Natural killer cell treated with Interleukin-12 subunit alpha and Interleukin-12 subunit beta and Interleukin-15 and Interleukin-18, amount 100 ng/mL, for 72 hours (primary cell): ENCODE measurements around the gene CALM3. TPM values are rescaled to one million over a fixed set of nuclear protein-coding genes. Genes with fewer than 3 reads are reported as not detected.
"Not testable (repeated sequence)": the region's sequence is repeated elsewhere in the genome, so short reads cannot be mapped to it uniquely, and the experiment has no call there.

ENCODE experiments used
- ATAC-seq, 2 donors: fragments of 150-1000 bp; cut with Tn5 transposase in 1 of 2; sonication (Bioruptor Pico), chemical (Tn5 transposase) in 1 of 2; 2 replicates each; pipeline ENCODE4 v1.10.0; 2021
- DNase-seq: peaks from one replicate; pipeline ENCODE4 v3.0.0; 2022; ENCODE audit warnings: low spot score
- H3K27ac Mint-ChIP-seq, 2 donors: 1 replicate in 1 of 2; 2 replicates in 1 of 2; pipeline ENCODE4 v1.8.0; 2022; ENCODE audit warnings: mixed read lengths in 2 of 2, mild to moderate bottlenecking in 1 of 2, moderate library complexity in 1 of 2
- H3K27me3 Mint-ChIP-seq, 2 donors: 1 replicate in 1 of 2; 2 replicates in 1 of 2; pipeline ENCODE4 v1.8.0; 2022; ENCODE audit warnings: mixed read lengths in 2 of 2
- H3K36me3 Mint-ChIP-seq: one replicate; pipeline ENCODE4 v1.8.0; 2022; ENCODE audit warnings: mixed read lengths
- H3K4me1 Mint-ChIP-seq, 2 donors: 1 replicate in 1 of 2; 2 replicates in 1 of 2; pipeline ENCODE4 v1.8.0; 2022; ENCODE audit warnings: low read depth in 2 of 2, mixed read lengths in 2 of 2, mild to moderate bottlenecking in 1 of 2
- H3K4me3 Mint-ChIP-seq: one replicate; pipeline ENCODE4 v1.8.0; 2022; ENCODE audit warnings: mixed read lengths
- H3K9me3 Mint-ChIP-seq: 2 replicates; pipeline ENCODE4 v1.8.0; 2022; ENCODE audit warnings: mixed read lengths
- total RNA-seq, 2 donors: library from RNA; stranded (reverse); gene quantifications; one replicate each; pipeline ENCODE4 v1.2.3, GENCODE V29; 2022

The CALM3 gene
- total RNA-seq = 100 to 1,000 TPM; 305 to 309 TPM

- Mint-ChIP-seq H3K4me3 (peak within 1 kb of the TSS; percentile 94), H3K36me3 (peaks cover 16% of the 10 kb centered on the region), H3K4me1 (peaks cover 31 to 35% of the 10 kb centered on the region in 2 donors), H3K9me3 (no peaks in the 10 kb centered on the region), H3K27me3 (no peaks in the 10 kb centered on the region), H3K27ac (peak within 1 kb of the TSS; percentile 99)
- DNase-seq (peak; percentile 59), ATAC-seq (no peak)
These were observed at the start of gene CALM3 for GRCh38 chr19:46601318-46602224. Gene CALM3 (plus strand): TSS chr19:46601330. CDS start chr19:46601435, 105 bp downstream.

GRCh38 chr19:46552891-46553290 is 48.2 kb upstream of the CALM3 start:
- H3K9me3 Mint-ChIP-seq = no peaks in the 10 kb centered on the region
- DNase-seq (no peak), ATAC-seq (no peak)
- peaks cover 13% of the 10 kb centered on the region for H3K36me3 Mint-ChIP-seq
- H3K27me3 Mint-ChIP-seq = peaks cover 7 to 37% of the 10 kb centered on the region in 2 donors
- H3K4me3 Mint-ChIP-seq = no peak overlapping the region
- no peaks in the 10 kb centered on the region for H3K4me1 Mint-ChIP-seq
- H3K27ac Mint-ChIP-seq = no peak overlapping the region

- Mint-ChIP-seq H3K36me3 (peaks cover 13% of the 10 kb centered on the region), H3K27ac (no peak overlapping the region)
- no peak for ATAC-seq
These were observed 47.0 kb upstream of the CALM3 start for GRCh38 chr19:46554161-46554560.

GRCh38 chr19:46555628-46556280 is 45.4 kb upstream of the CALM3 start:
- H3K36me3 Mint-ChIP-seq = peaks cover 8% of the 10 kb centered on the region
- no peak overlapping the region for H3K4me3 Mint-ChIP-seq
- H3K4me1 Mint-ChIP-seq = peaks cover 0 to 3% of the 10 kb centered on the region in 2 donors
- H3K27me3 Mint-ChIP-seq = peaks cover 7 to 30% of the 10 kb centered on the region in 2 donors
- ATAC-seq = no peak
- DNase-seq = no peak
- no peaks in the 10 kb centered on the region for H3K9me3 Mint-ChIP-seq
- H3K27ac Mint-ChIP-seq = no peak overlapping the region

More at GRCh38 chr19:46554161-46554560, 47.0 kb upstream of the CALM3 start:
- Mint-ChIP-seq H3K9me3 (no peaks in the 10 kb centered on the region), H3K4me1 (no peaks in the 10 kb centered on the region), H3K27me3 (peaks cover 7 to 37% of the 10 kb centered on the region in 2 donors), H3K4me3 (no peak overlapping the region)
- no peak for DNase-seq

GRCh38 chr19:46556471-46556870 is 44.7 kb upstream of the CALM3 start:
- ATAC-seq, H3K4me1 Mint-ChIP-seq, H3K27ac Mint-ChIP-seq, H3K36me3 Mint-ChIP-seq, DNase-seq, H3K9me3 Mint-ChIP-seq, H3K4me3 Mint-ChIP-seq: not testable (repeated sequence)
- H3K27me3 Mint-ChIP-seq = peaks cover 2 to 23% of the 10 kb centered on the region in 2 donors

- DNase-seq = no peak
- Mint-ChIP-seq H3K36me3 (no peaks in the 10 kb centered on the region), H3K27ac (no peak overlapping the region), H3K4me1 (peaks cover 3 to 5% of the 10 kb centered on the region in 2 donors), H3K9me3 (no peaks in the 10 kb centered on the region), H3K4me3 (no peak overlapping the region), H3K27me3 (peaks cover 0 to 3% of the 10 kb centered on the region in 2 donors)
- no peak for ATAC-seq
These were observed 41.9 kb upstream of the CALM3 start for GRCh38 chr19:46559203-46559602.

- H3K9me3 Mint-ChIP-seq, DNase-seq, H3K4me3 Mint-ChIP-seq, H3K27me3 Mint-ChIP-seq, H3K27ac Mint-ChIP-seq, ATAC-seq, H3K4me1 Mint-ChIP-seq, H3K36me3 Mint-ChIP-seq: not testable (repeated sequence)
These were observed 41.5 kb upstream of the CALM3 start for GRCh38 chr19:46559675-46560074.

- no peak for DNase-seq
- H3K27ac Mint-ChIP-seq = no peak overlapping the region
- no peak overlapping the region for H3K4me3 Mint-ChIP-seq
- H3K4me1 Mint-ChIP-seq = peaks cover under 1 to 5% of the 10 kb centered on the region in 2 donors
- ATAC-seq = no peak
- no peaks in the 10 kb centered on the region for H3K36me3 Mint-ChIP-seq
- H3K9me3 Mint-ChIP-seq = no peaks in the 10 kb centered on the region
- no peaks in the 10 kb centered on the region for H3K27me3 Mint-ChIP-seq
These were observed 36.4 kb upstream of the CALM3 start for GRCh38 chr19:46564701-46565100.

- Mint-ChIP-seq H3K4me1 (peaks cover 0 to 4% of the 10 kb centered on the region in 2 donors), H3K27ac (no peak overlapping the region), H3K27me3 (peaks cover 0 to 4% of the 10 kb centered on the region in 2 donors), H3K4me3 (no peak overlapping the region), H3K36me3 (no peaks in the 10 kb centered on the region), H3K9me3 (no peaks in the 10 kb centered on the region)
- DNase-seq = no peak
- no peak for ATAC-seq
These were observed 29.6 kb upstream of the CALM3 start for GRCh38 chr19:46571495-46571894.

- H3K9me3 Mint-ChIP-seq = no peaks in the 10 kb centered on the region
These were observed 27.2 kb upstream of the CALM3 start for GRCh38 chr19:46573679-46574498.

GRCh38 chr19:46574533-46574932 is 26.6 kb upstream of the CALM3 start:
- no peak for ATAC-seq
- no peak overlapping the region for H3K27ac Mint-ChIP-seq
- no peaks in the 10 kb centered on the region for H3K36me3 Mint-ChIP-seq
- H3K27me3 Mint-ChIP-seq = peaks cover 0 to 4% of the 10 kb centered on the region in 2 donors
- H3K4me1 Mint-ChIP-seq = peaks cover 8 to 10% of the 10 kb centered on the region in 2 donors
- no peak overlapping the region for H3K4me3 Mint-ChIP-seq
- no peaks in the 10 kb centered on the region for H3K9me3 Mint-ChIP-seq
- no peak for DNase-seq

More at GRCh38 chr19:46573679-46574498, 27.2 kb upstream of the CALM3 start:
- Mint-ChIP-seq H3K36me3 (no peaks in the 10 kb centered on the region), H3K27ac (no peak overlapping the region), H3K4me1 (peaks cover 3 to 10% of the 10 kb centered on the region in 2 donors), H3K27me3 (peaks cover 0 to 4% of the 10 kb centered on the region in 2 donors), H3K4me3 (no peak overlapping the region)
- DNase-seq = no peak
- no peak for ATAC-seq

- Mint-ChIP-seq H3K4me1 (peaks cover 8 to 10% of the 10 kb centered on the region in 2 donors), H3K4me3 (no peak overlapping the region), H3K36me3 (no peaks in the 10 kb centered on the region), H3K9me3 (no peaks in the 10 kb centered on the region), H3K27me3 (peaks cover 0 to 4% of the 10 kb centered on the region in 2 donors), H3K27ac (no peak overlapping the region)
- no peak for ATAC-seq
- DNase-seq = no peak
These were observed 22.7 kb upstream of the CALM3 start for GRCh38 chr19:46578450-46578849.

GRCh38 chr19:46579361-46579879 is 21.7 kb upstream of the CALM3 start:
- no peaks in the 10 kb centered on the region for H3K36me3 Mint-ChIP-seq
- DNase-seq = no peak
- H3K9me3 Mint-ChIP-seq = no peaks in the 10 kb centered on the region
- peaks cover 8% of the 10 kb centered on the region in 2 donors for H3K4me1 Mint-ChIP-seq
- no peak overlapping the region for H3K27ac Mint-ChIP-seq
- peak in 1 of 2 donors; percentile 62 for ATAC-seq
- H3K27me3 Mint-ChIP-seq = peaks cover 0 to 4% of the 10 kb centered on the region in 2 donors
- H3K4me3 Mint-ChIP-seq = no peak overlapping the region
